ENCODE results near the gene TPT1. TPM values are rescaled to one million over a fixed set of nuclear protein-coding genes. Genes with fewer than 3 reads are reported as not detected.

The TPT1 gene
- total and polyA plus RNA-seq, 2 of the 13 experiments (the other 11 are each of a cell fraction or from before 2014, with no cell fraction given) = 2,953 to 3,594 TPM

GRCh38 chr13:45315520-45316167, 25.3 kb downstream of the TPT1 start:
- ChIA-PET POLR2A (interaction anchor here (0.6 to 2.2 kb wide), 6 partner anchors 10 to 163 kb away, joined by 3 to 19 read pairs (median 6); partner anchors contain the start of gene TPT1), CTCF (ENCODE audit: low intra/inter-chr PET ratio, low total read pairs) (no interaction called here)
- peak overlapping the region; percentile 94 for H3K4me2 ChIP-seq (ENCODE audit: low read depth, low read length)
- H2AFZ ChIP-seq (ENCODE audit: low read length) = no peak overlapping the region
- peak overlapping the region; percentile 62 for H3K27ac ChIP-seq (ENCODE audit: extremely low read length, insufficient read depth, low read length)
- no peaks in the 10 kb centered on the region for H3K79me2 ChIP-seq (ENCODE audit: insufficient read depth, low read length)
- no TSS peak for BruUV-seq (replicated peaks)
- DNase-seq (ENCODE audit: low spot score) (no peak), ATAC-seq (peak; percentile 48), FAIRE-seq (no peak)
- H3K9me3 ChIP-seq (ENCODE audit: low read length) = no peaks in the 10 kb centered on the region
- H3K4me3 ChIP-seq (replicated peaks in 1 of 3; ENCODE audit: insufficient read depth in 1 of 3, low read depth in 2 of 3, low read length in 3 of 3) = peak overlapping the region; percentile 49 to 73 (median 71); a peak in 5 of 6 replicates
- no peaks in the 10 kb centered on the region for H4K20me1 ChIP-seq (ENCODE audit: insufficient read depth, low read length)
- intact Hi-C loops (cut with micrococcal nuclease; ENCODE audit: unreplicated experiment) (no loop called here), in situ Hi-C loops (cut with HindIII; ENCODE audit: extremely low pct_ligation_motif_present, low pct_unique_long_range_greater_than_20kb) (no loop called here)
- no peaks in the 10 kb centered on the region; a peak in 1 of 5 replicates for H3K27me3 ChIP-seq (ENCODE audit: control insufficient read depth in 1 of 2, insufficient read depth in 2 of 2, low read length in 2 of 2)
- H3K9ac ChIP-seq (ENCODE audit: insufficient read depth, low read depth, low read length) = no peak overlapping the region
- no peaks in the 10 kb centered on the region for H3K36me3 ChIP-seq (replicated peaks in 1 of 2; ENCODE audit: control insufficient read depth in 1 of 2, insufficient read depth in 2 of 2, low read length in 2 of 2)
- H3K4me1 ChIP-seq (ENCODE audit: insufficient read depth, low read length) = peaks cover 36% of the 10 kb centered on the region
- WGBS (ENCODE audit: low lambda C conversion rate) = 33% methylated on average over 11 of the region's 11 CpGs
- TF ChIP-seq KDM6A (CRISPR knock-in tag; IDR thresholded peaks at IDR 0.05; ENCODE audit: low read depth) = no peak
- TF ChIP-seq MLX (CRISPR knock-in tag; IDR thresholded peaks at IDR 0.05) = 0 out of 2 replicates have a peak, but pooled peaks have one; percentile 16
- 0 out of 2 replicates have a peak, but pooled peaks have one; percentile 3 for TF ChIP-seq MTA1 (CRISPR knock-in tag; IDR thresholded peaks at IDR 0.05; ENCODE audit: borderline replicate concordance)
- no peak for TF ChIP-seq JUNB (CRISPR knock-in tag; IDR thresholded peaks at IDR 0.05; ENCODE audit: borderline replicate concordance)
- no peak for TF ChIP-seq WIZ (CRISPR knock-in tag; IDR thresholded peaks at IDR 0.05)
- TF ChIP-seq TBP (CRISPR knock-in tag; IDR thresholded peaks at IDR 0.05) = no peak
- TF ChIP-seq SIN3A (IDR thresholded peaks at IDR 0.05; ENCODE audit: borderline replicate concordance, low read depth, low read length) = no peak
- no peak for TF ChIP-seq ZNF589 (CRISPR knock-in tag; conservative IDR thresholded peaks at IDR 0.05)
- TF ChIP-seq ZNF770 (CRISPR knock-in tag; IDR thresholded peaks at IDR 0.05) = peak; percentile 98
- no peak for TF ChIP-seq ZNF558 (CRISPR knock-in tag; IDR thresholded peaks at IDR 0.05; ENCODE audit: borderline replicate concordance)
- TF ChIP-seq SOX6 (IDR thresholded peaks at IDR 0.05) = no peak
- 0 out of 2 replicates have a peak, but pooled peaks have one; percentile 21 for TF ChIP-seq SOX6 (CRISPR knock-in tag; IDR thresholded peaks at IDR 0.05)
- TF ChIP-seq ZNF512 (CRISPR knock-in tag; IDR thresholded peaks at IDR 0.05) = no peak
- TF ChIP-seq TMF1 (CRISPR knock-in tag; IDR thresholded peaks at IDR 0.05; ENCODE audit: low read depth) = no peak
- TF ChIP-seq TIGD3 (CRISPR knock-in tag; IDR thresholded peaks at IDR 0.05; ENCODE audit: borderline replicate concordance) = 0 out of 2 replicates have a peak, but pooled peaks have one; percentile 26
- no peak for TF ChIP-seq RORA (CRISPR knock-in tag; IDR thresholded peaks at IDR 0.05)
- no peak for TF ChIP-seq ZNF576 (CRISPR knock-in tag; IDR thresholded peaks at IDR 0.05)

Data from HepG2 (cell line).